GM12878 (cell line): ENCODE measurements around the gene NOP53. TPM values are rescaled to one million over a fixed set of nuclear protein-coding genes. Genes with fewer than 3 reads are reported as not detected.

Source experiments
- ASH2L ChIP-seq: fragments of 300-600, 200-600 bp; sonication (generic); IDR thresholded peaks from 2 replicates; pipeline ENCODE4 v1.6.1; 2017; ENCODE audit warnings: low read depth, mild to moderate bottlenecking, borderline replicate concordance
- CBX3 ChIP-seq: fragments of 200-600 bp; sonication (generic); IDR thresholded peaks from 2 replicates; pipeline ENCODE4 v1.6.1; 2016; ENCODE audit warnings: low read depth, borderline replicate concordance
- CREB1 ChIP-seq: IDR thresholded peaks from 2 replicates; pipeline ENCODE4 v1.6.1; 2012; ENCODE audit warnings: low read depth, mild to moderate bottlenecking, inconsistent platforms
- IRF4 ChIP-seq: IDR thresholded peaks from 2 replicates; pipeline ENCODE4 v1.6.1; 2011; ENCODE audit warnings: low read depth, low read length
- JUNB ChIP-seq: IDR thresholded peaks from 2 replicates; pipeline ENCODE4 v1.6.1; 2016; ENCODE audit warnings: antibody characterized with exemption, mild to moderate bottlenecking
- NR2F1 ChIP-seq: fragments of 450-650 bp; conservative IDR thresholded peaks from 2 replicates; pipeline ENCODE4 v1.6.1; 2017; ENCODE audit warnings: mild to moderate bottlenecking
- RELA ChIP-seq: fragments of 450-650 bp; IDR thresholded peaks from 2 replicates; pipeline ENCODE4 v1.8.0; 2014; ENCODE audit warnings: borderline replicate concordance; ENCODE audit not compliant: partially characterized antibody
- SMAD5 ChIP-seq: IDR thresholded peaks from 2 replicates; pipeline ENCODE4 v1.6.1; 2016; ENCODE audit warnings: antibody characterized with exemption, low read depth
- TAF1 ChIP-seq: IDR thresholded peaks from 2 replicates; pipeline ENCODE4 v1.6.1; 2011; ENCODE audit warnings: mild to moderate bottlenecking, low read depth, low read length, borderline replicate concordance
- TCF3 ChIP-seq: IDR thresholded peaks from 2 replicates; pipeline ENCODE4 v1.6.1; 2012; ENCODE audit warnings: low read depth, mild to moderate bottlenecking, low read length, borderline replicate concordance; ENCODE audit not compliant: insufficient read depth
- YY1 ChIP-seq: IDR thresholded peaks from 2 replicates; pipeline ENCODE4 v1.6.1; 2011; ENCODE audit warnings: low read depth, mild to moderate bottlenecking, low read length
- polyA plus RNA-seq, 11 experiments: library from polyadenylated mRNA; depleted of rRNA in 4 of 11; unstranded in 6 of 11; stranded (reverse) in 5 of 11; fragments of >200 nt; fragmentation: Nextera tagmentation in 4 of 11; fragmentation: Illumina TruSeq in 1 of 11; extraction: Ambion mirVana in 4 of 11; extraction: Trizol in 1 of 11; gene quantifications; 1 replicate in 1 of 11; 2 replicates in 10 of 11; pipeline versions ENCODE4 v1.2.1 to v1.2.3, GENCODE V29; 2011 to 2016; ENCODE audit warnings: inconsistent platforms in 2 of 11, missing spikeins in 2 of 11, low read depth in 1 of 11
- total RNA-seq, 4 experiments: library from RNA; depleted of rRNA in 3 of 4; stranded (reverse); fragments of >200 nt in 3 of 4; fragmentation: Illumina TruSeq in 1 of 4; extraction: Trizol in 1 of 4; gene quantifications; 2 replicates each; pipeline versions ENCODE4 v1.2.1 to v1.2.3, GENCODE V29; 2013 to 2021
- TF ChIP-seq, protein P1 (sequence below): fragments of 450-650 bp; IDR thresholded peaks from 2 replicates; pipeline ENCODE4 v1.6.1; 2017; ENCODE audit warnings: mild to moderate bottlenecking
- TF ChIP-seq, protein P2 (sequence below): IDR thresholded peaks from 2 replicates; pipeline ENCODE4 v1.6.1; 2012; ENCODE audit warnings: low read depth, low read length, improper control_type of control experiment

Gene NOP53
- total and polyA plus RNA-seq, 10 of the 15 experiments (the other 5 are each of a cell fraction or from before 2014, with no cell fraction given): 6.0 to 386 (median 167) TPM

DNA sequence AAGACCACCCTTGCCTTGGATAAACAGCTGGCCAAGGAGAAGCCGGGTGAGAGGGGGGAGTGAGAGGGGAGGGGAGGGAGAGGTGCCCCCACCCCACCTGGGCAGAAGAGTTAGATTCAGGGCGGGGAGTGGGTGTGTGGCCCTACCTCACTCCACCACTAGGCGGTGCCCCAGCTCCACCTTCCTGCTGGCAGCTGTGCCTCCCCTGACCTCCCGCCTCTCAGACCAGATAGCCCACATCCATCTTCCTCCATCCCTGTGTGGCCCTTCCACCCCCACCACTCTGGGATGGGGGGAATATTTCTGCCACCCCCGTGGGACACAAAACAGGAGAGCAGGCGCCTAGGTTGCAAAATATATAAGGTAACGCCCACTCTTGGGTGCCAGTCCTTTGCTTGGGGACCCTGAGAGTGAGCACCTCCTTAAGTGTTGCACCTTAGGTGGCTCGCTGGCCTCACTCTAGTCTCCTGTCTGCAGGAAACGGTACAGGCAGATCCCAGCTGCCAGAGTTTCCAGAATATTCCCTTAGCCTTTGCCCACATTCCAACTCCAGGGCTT, 45.9 kb upstream of the NOP53 start (continued):
- TF ChIP-seq, protein P1, sequence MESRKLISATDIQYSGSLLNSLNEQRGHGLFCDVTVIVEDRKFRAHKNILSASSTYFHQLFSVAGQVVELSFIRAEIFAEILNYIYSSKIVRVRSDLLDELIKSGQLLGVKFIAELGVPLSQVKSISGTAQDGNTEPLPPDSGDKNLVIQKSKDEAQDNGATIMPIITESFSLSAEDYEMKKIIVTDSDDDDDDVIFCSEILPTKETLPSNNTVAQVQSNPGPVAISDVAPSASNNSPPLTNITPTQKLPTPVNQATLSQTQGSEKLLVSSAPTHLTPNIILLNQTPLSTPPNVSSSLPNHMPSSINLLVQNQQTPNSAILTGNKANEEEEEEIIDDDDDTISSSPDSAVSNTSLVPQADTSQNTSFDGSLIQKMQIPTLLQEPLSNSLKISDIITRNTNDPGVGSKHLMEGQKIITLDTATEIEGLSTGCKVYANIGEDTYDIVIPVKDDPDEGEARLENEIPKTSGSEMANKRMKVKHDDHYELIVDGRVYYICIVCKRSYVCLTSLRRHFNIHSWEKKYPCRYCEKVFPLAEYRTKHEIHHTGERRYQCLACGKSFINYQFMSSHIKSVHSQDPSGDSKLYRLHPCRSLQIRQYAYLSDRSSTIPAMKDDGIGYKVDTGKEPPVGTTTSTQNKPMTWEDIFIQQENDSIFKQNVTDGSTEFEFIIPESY: no peak
- TF ChIP-seq, protein P2, sequence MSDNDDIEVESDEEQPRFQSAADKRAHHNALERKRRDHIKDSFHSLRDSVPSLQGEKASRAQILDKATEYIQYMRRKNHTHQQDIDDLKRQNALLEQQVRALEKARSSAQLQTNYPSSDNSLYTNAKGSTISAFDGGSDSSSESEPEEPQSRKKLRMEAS: no peak
- TF ChIP-seq CREB1: 0 out of 2 replicates have a peak, but pooled peaks have one; percentile 11
- no peak for TF ChIP-seq JUNB
- TF ChIP-seq NR2F1: peak; percentile 47; the same call in 1 of the 2 replicates
- peak; percentile 41; the same call in 1 of the 2 replicates for TF ChIP-seq YY1
- TF ChIP-seq CBX3: no peak
- no peak for TF ChIP-seq TCF3
- no peak for TF ChIP-seq TAF1
- TF ChIP-seq RELA: no peak
- no peak for TF ChIP-seq ASH2L
- TF ChIP-seq SMAD5: no peak
- TF ChIP-seq IRF4: 0 out of 2 replicates have a peak, but pooled peaks have one; percentile 23
